GM23338 (cell line): Measurements from ENCODE around the gene SLC26A1. TPM values are rescaled to one million over a fixed set of nuclear protein-coding genes. Genes with fewer than 3 reads are reported as not detected.

Source experiments
- ATAC-seq: fragments of 200-7000 bp; cut with Tn5 transposase; 3 replicates; pipeline ENCODE4 v1.9.1; 2020
- DNase-seq: peaks from one replicate; pipeline ENCODE4 v3.0.0-alpha.2; 2015; ENCODE audit warnings: low spot score
- H2AFZ ChIP-seq: fragments of 200-600 bp; sonication (generic); 2 replicates; pipeline ENCODE4 v1.8.0; 2016; ENCODE audit warnings: antibody characterized with exemption, mild to moderate bottlenecking, moderate library complexity
- H3F3A ChIP-seq: fragments of 200-600 bp; sonication (generic); replicated peaks from 2 replicates; pipeline ENCODE4 v1.8.0; 2017; ENCODE audit warnings: antibody characterized with exemption, mixed run types, low read depth
- H3K27ac ChIP-seq: fragments of 200-600 bp; sonication (generic); 2 replicates; pipeline ENCODE4 v1.6.1; 2016; ENCODE audit warnings: low read depth
- H3K27me3 ChIP-seq: fragments of 200-600 bp; sonication (generic); 2 replicates; pipeline ENCODE4 v1.8.0; 2016; ENCODE audit warnings: mild to moderate bottlenecking, mixed run types, moderate library complexity; ENCODE audit not compliant: insufficient read depth
- H3K36me3 ChIP-seq: fragments of 200-600 bp; sonication (generic); 2 replicates; pipeline ENCODE4 v1.8.0; 2016; ENCODE audit warnings: mild to moderate bottlenecking; ENCODE audit not compliant: insufficient read depth
- H3K4me1 ChIP-seq: fragments of 200-600 bp; sonication (generic); 2 replicates; pipeline ENCODE4 v1.8.0; 2016; ENCODE audit warnings: mild to moderate bottlenecking, moderate library complexity; ENCODE audit not compliant: insufficient read depth
- H3K4me2 ChIP-seq: fragments of 200-600 bp; sonication (generic); 2 replicates; pipeline ENCODE4 v1.7.1; 2017; ENCODE audit warnings: mixed run types
- H3K4me3 ChIP-seq: fragments of 200-600 bp; sonication (generic); 2 replicates; pipeline ENCODE4 v1.6.1; 2016; ENCODE audit warnings: mixed run types
- H3K79me2 ChIP-seq: fragments of 200-600 bp; sonication (generic); replicated peaks from 2 replicates; pipeline ENCODE4 v1.8.0; 2017; ENCODE audit warnings: mild to moderate bottlenecking; ENCODE audit not compliant: insufficient read depth
- H3K9me2 ChIP-seq: fragments of 200-600 bp; sonication (generic); 2 replicates; pipeline ENCODE4 v1.8.0; 2017; ENCODE audit not compliant: insufficient read depth
- H4K20me1 ChIP-seq: fragments of 200-600 bp; sonication (generic); replicated peaks from 2 replicates; pipeline ENCODE4 v1.8.0; 2017; ENCODE audit warnings: mild to moderate bottlenecking; ENCODE audit not compliant: insufficient read depth
- H3K27ac Mint-ChIP-seq: 2 replicates; pipeline ENCODE4 v1.8.0; 2020; ENCODE audit warnings: inconsistent platforms, mild to moderate bottlenecking, moderate library complexity, mixed read lengths
- H3K27me3 Mint-ChIP-seq: 3 replicates; pipeline ENCODE4 v1.8.0; 2022; ENCODE audit warnings: low read depth, mild to moderate bottlenecking, moderate library complexity, mixed read lengths, inconsistent platforms; ENCODE audit not compliant: insufficient read depth, poor library complexity
- H3K36me3 Mint-ChIP-seq: 3 replicates; pipeline ENCODE4 v1.8.0; 2021; ENCODE audit warnings: low read depth, mild to moderate bottlenecking, inconsistent platforms, moderate library complexity, mixed read lengths
- H3K4me1 Mint-ChIP-seq: 3 replicates; pipeline ENCODE4 v1.8.0; 2020; ENCODE audit warnings: mild to moderate bottlenecking, inconsistent platforms, mixed read lengths
- H3K4me3 Mint-ChIP-seq: 3 replicates; pipeline ENCODE4 v1.8.0; 2021; ENCODE audit warnings: moderate library complexity, mild to moderate bottlenecking, inconsistent platforms, mixed read lengths
- H3K9me3 Mint-ChIP-seq: 3 replicates; pipeline ENCODE4 v1.8.0; 2020; ENCODE audit warnings: moderate library complexity, mild to moderate bottlenecking, inconsistent platforms, mixed read lengths
- CREB1 ChIP-seq: fragments of 250-450 bp; sonication (Bioruptor Pico); IDR thresholded peaks from 2 replicates; pipeline ENCODE4 v1.5.0; 2020; ENCODE audit warnings: low read depth, mild to moderate bottlenecking, moderate library complexity
- EZH2 ChIP-seq: fragments of 200-600 bp; sonication (generic); IDR thresholded peaks from one replicate; pipeline ENCODE4 v1.8.0; 2017; ENCODE audit warnings: antibody characterized with exemption, mild to moderate bottlenecking, low read depth; ENCODE audit not compliant: unreplicated experiment
- EZH2phosphoT487 ChIP-seq: fragments of 200-600 bp; sonication (generic); IDR thresholded peaks from one replicate; pipeline ENCODE4 v1.8.1; 2018; ENCODE audit warnings: antibody characterized with exemption; ENCODE audit not compliant: unreplicated experiment
- JUNB ChIP-seq: IDR thresholded peaks from one replicate; pipeline ENCODE4 v1.6.1; 2016; ENCODE audit warnings: antibody characterized with exemption; ENCODE audit not compliant: unreplicated experiment
- NANOG ChIP-seq: IDR thresholded peaks from 2 replicates; pipeline ENCODE4 v1.6.1; 2016; ENCODE audit warnings: antibody characterized with exemption, borderline replicate concordance
- POLR2AphosphoS5 ChIP-seq: IDR thresholded peaks from 2 replicates; pipeline ENCODE4 v1.6.1; 2016; ENCODE audit warnings: antibody characterized with exemption, low read depth
- STAT1 ChIP-seq: IDR thresholded peaks from one replicate; pipeline ENCODE4 v1.6.1; 2016; ENCODE audit warnings: antibody characterized with exemption; ENCODE audit not compliant: unreplicated experiment
- ZNF114 ChIP-seq: fragments of 250-450 bp; sonication (Bioruptor Pico); IDR thresholded peaks from 2 replicates; pipeline ENCODE4 v1.5.0; 2020; ENCODE audit warnings: mild to moderate bottlenecking, moderate library complexity
- ZNF331 ChIP-seq: fragments of 250-450 bp; sonication (Bioruptor Pico); IDR thresholded peaks from 2 replicates; pipeline ENCODE4 v1.5.0; 2020; ENCODE audit warnings: low read depth, mild to moderate bottlenecking, moderate library complexity
- polyA plus RNA-seq: library from polyadenylated mRNA; unstranded; fragments of >200 nt; fragmentation: Nextera tagmentation; extraction: Ambion mirVana; gene quantifications from 2 replicates; pipeline ENCODE4 v1.2.1, GENCODE V29; 2016
- total RNA-seq: library from RNA; depleted of rRNA; stranded (reverse); fragments of >200 nt; shearing (Covaris generic); gene quantifications from 2 replicates; pipeline ENCODE4 v1.2.3, GENCODE V29; 2014
- TF ChIP-seq, protein P1 (sequence below): fragments of 250-450 bp; sonication (Bioruptor Pico); IDR thresholded peaks from 2 replicates; pipeline ENCODE4 v1.5.0; 2020; ENCODE audit warnings: mild to moderate bottlenecking, moderate library complexity
- TF ChIP-seq, protein P2 (sequence below): IDR thresholded peaks from one replicate; pipeline ENCODE4 v1.6.1; 2018; ENCODE audit warnings: antibody characterized with exemption; ENCODE audit not compliant: unreplicated experiment
- TF ChIP-seq, protein P3 (sequence below), 2 experiments: fragments of 200-600 bp in 1 of 2; sonication (generic) in 1 of 2; conservative IDR thresholded peaks; 2 replicates each; pipeline versions ENCODE4 v1.5.1 to v1.6.1; 2016 to 2017; ENCODE audit warnings: antibody characterized with exemption in 2 of 2, low read depth in 2 of 2, mild to moderate bottlenecking in 2 of 2, moderate library complexity in 1 of 2
- TF ChIP-seq, protein P4 (sequence below): IDR thresholded peaks from 2 replicates; pipeline ENCODE4 v1.6.1; 2016; ENCODE audit warnings: antibody characterized with exemption

Gene SLC26A1
- total and polyA plus RNA-seq, 2 experiments from 2014 or later: 0.10 to 0.27 TPM

DNA sequence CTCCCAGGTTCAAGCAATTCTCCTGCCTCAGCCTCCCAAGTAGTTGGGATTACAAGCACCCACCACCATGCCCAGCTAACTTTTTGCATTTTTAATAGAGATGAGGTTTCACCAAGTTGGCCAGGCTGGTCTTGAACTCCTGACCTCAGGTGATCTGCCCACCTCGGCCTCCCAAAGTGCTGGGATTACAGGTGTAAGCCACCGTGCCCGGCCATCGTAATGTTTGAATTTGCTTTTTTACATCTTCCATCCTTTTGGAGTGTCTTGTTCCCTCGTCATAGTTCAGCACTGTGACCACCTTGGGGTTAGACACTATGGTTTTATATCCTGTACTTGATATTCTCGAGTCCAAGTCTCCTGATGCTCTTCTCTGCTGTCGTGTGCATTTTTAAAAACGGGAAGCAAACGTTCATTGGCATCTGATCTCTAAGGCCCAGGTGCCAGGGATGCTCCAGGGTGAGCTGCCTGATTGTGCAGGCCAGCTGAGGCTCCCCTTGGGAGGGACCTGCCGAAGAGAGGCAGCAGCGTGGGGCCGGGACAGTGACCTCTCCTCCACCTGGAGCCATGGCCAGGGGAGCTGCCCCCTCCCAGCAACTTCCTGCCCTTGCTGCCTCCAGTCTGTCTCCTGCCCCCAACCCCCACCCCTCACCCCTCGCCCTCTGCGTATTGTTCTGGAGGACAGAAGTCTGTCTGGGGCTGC, 36.5 kb downstream of the SLC26A1 start:
- Mint-ChIP-seq H3K27ac (no peak overlapping the region), H3K36me3 (no peaks in the 10 kb centered on the region; the same call in 2 of the 3 replicates), H3K9me3 (no peaks in the 10 kb centered on the region), H3K4me3 (no peak overlapping the region), H3K27me3 (peaks cover 4% of the 10 kb centered on the region), H3K4me1 (no peaks in the 10 kb centered on the region)
- H3K36me3 ChIP-seq: no peaks in the 10 kb centered on the region
- ATAC-seq (no peak), DNase-seq (no peak)
- H3K4me1 ChIP-seq: no peaks in the 10 kb centered on the region
- no peaks in the 10 kb centered on the region for H3K79me2 ChIP-seq
- no peaks in the 10 kb centered on the region for H3F3A ChIP-seq
- H2AFZ ChIP-seq: no peak overlapping the region
- no peak overlapping the region for H3K4me2 ChIP-seq
- no peak for TF ChIP-seq ZNF331 (CRISPR knock-in tag)
- TF ChIP-seq, protein P1, sequence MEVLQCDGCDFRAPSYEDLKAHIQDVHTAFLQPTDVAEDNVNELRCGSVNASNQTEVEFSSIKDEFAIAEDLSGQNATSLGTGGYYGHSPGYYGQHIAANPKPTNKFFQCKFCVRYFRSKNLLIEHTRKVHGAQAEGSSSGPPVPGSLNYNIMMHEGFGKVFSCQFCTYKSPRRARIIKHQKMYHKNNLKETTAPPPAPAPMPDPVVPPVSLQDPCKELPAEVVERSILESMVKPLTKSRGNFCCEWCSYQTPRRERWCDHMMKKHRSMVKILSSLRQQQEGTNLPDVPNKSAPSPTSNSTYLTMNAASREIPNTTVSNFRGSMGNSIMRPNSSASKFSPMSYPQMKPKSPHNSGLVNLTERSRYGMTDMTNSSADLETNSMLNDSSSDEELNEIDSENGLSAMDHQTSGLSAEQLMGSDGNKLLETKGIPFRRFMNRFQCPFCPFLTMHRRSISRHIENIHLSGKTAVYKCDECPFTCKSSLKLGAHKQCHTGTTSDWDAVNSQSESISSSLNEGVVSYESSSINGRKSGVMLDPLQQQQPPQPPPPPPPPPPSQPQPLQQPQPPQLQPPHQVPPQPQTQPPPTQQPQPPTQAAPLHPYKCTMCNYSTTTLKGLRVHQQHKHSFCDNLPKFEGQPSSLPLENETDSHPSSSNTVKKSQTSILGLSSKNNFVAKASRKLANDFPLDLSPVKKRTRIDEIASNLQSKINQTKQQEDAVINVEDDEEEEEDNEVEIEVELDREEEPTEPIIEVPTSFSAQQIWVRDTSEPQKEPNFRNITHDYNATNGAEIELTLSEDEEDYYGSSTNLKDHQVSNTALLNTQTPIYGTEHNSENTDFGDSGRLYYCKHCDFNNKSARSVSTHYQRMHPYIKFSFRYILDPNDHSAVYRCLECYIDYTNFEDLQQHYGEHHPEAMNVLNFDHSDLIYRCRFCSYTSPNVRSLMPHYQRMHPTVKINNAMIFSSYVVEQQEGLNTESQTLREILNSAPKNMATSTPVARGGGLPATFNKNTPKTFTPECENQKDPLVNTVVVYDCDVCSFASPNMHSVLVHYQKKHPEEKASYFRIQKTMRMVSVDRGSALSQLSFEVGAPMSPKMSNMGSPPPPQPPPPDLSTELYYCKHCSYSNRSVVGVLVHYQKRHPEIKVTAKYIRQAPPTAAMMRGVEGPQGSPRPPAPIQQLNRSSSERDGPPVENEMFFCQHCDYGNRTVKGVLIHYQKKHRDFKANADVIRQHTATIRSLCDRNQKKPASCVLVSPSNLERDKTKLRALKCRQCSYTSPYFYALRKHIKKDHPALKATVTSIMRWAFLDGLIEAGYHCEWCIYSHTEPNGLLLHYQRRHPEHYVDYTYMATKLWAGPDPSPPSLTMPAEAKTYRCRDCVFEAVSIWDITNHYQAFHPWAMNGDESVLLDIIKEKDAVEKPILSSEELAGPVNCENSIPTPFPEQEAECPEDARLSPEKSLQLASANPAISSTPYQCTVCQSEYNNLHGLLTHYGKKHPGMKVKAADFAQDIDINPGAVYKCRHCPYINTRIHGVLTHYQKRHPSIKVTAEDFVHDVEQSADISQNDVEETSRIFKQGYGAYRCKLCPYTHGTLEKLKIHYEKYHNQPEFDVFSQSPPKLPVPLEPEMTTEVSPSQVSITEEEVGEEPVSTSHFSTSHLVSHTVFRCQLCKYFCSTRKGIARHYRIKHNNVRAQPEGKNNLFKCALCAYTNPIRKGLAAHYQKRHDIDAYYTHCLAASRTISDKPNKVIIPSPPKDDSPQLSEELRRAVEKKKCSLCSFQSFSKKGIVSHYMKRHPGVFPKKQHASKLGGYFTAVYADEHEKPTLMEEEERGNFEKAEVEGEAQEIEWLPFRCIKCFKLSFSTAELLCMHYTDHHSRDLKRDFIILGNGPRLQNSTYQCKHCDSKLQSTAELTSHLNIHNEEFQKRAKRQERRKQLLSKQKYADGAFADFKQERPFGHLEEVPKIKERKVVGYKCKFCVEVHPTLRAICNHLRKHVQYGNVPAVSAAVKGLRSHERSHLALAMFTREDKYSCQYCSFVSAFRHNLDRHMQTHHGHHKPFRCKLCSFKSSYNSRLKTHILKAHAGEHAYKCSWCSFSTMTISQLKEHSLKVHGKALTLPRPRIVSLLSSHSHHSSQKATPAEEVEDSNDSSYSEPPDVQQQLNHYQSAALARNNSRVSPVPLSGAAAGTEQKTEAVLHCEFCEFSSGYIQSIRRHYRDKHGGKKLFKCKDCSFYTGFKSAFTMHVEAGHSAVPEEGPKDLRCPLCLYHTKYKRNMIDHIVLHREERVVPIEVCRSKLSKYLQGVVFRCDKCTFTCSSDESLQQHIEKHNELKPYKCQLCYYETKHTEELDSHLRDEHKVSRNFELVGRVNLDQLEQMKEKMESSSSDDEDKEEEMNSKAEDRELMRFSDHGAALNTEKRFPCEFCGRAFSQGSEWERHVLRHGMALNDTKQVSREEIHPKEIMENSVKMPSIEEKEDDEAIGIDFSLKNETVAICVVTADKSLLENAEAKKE: no peak
- TF ChIP-seq POLR2AphosphoS5: no peak
- no peak for TF ChIP-seq ZNF114 (CRISPR knock-in tag)
- TF ChIP-seq, protein P2, sequence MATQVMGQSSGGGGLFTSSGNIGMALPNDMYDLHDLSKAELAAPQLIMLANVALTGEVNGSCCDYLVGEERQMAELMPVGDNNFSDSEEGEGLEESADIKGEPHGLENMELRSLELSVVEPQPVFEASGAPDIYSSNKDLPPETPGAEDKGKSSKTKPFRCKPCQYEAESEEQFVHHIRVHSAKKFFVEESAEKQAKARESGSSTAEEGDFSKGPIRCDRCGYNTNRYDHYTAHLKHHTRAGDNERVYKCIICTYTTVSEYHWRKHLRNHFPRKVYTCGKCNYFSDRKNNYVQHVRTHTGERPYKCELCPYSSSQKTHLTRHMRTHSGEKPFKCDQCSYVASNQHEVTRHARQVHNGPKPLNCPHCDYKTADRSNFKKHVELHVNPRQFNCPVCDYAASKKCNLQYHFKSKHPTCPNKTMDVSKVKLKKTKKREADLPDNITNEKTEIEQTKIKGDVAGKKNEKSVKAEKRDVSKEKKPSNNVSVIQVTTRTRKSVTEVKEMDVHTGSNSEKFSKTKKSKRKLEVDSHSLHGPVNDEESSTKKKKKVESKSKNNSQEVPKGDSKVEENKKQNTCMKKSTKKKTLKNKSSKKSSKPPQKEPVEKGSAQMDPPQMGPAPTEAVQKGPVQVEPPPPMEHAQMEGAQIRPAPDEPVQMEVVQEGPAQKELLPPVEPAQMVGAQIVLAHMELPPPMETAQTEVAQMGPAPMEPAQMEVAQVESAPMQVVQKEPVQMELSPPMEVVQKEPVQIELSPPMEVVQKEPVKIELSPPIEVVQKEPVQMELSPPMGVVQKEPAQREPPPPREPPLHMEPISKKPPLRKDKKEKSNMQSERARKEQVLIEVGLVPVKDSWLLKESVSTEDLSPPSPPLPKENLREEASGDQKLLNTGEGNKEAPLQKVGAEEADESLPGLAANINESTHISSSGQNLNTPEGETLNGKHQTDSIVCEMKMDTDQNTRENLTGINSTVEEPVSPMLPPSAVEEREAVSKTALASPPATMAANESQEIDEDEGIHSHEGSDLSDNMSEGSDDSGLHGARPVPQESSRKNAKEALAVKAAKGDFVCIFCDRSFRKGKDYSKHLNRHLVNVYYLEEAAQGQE: no peak
- no peak for TF ChIP-seq STAT1
- no peak for TF ChIP-seq EZH2phosphoT487
- TF ChIP-seq CREB1 (CRISPR knock-in tag): no peak
- no peak for TF ChIP-seq NANOG
- TF ChIP-seq, protein P3, sequence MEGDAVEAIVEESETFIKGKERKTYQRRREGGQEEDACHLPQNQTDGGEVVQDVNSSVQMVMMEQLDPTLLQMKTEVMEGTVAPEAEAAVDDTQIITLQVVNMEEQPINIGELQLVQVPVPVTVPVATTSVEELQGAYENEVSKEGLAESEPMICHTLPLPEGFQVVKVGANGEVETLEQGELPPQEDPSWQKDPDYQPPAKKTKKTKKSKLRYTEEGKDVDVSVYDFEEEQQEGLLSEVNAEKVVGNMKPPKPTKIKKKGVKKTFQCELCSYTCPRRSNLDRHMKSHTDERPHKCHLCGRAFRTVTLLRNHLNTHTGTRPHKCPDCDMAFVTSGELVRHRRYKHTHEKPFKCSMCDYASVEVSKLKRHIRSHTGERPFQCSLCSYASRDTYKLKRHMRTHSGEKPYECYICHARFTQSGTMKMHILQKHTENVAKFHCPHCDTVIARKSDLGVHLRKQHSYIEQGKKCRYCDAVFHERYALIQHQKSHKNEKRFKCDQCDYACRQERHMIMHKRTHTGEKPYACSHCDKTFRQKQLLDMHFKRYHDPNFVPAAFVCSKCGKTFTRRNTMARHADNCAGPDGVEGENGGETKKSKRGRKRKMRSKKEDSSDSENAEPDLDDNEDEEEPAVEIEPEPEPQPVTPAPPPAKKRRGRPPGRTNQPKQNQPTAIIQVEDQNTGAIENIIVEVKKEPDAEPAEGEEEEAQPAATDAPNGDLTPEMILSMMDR (conservative IDR thresholded peaks at IDR 0.05; ENCODE audit: low read depth in 2 of 2): no peak
- TF ChIP-seq EZH2: no peak
- TF ChIP-seq, protein P4, sequence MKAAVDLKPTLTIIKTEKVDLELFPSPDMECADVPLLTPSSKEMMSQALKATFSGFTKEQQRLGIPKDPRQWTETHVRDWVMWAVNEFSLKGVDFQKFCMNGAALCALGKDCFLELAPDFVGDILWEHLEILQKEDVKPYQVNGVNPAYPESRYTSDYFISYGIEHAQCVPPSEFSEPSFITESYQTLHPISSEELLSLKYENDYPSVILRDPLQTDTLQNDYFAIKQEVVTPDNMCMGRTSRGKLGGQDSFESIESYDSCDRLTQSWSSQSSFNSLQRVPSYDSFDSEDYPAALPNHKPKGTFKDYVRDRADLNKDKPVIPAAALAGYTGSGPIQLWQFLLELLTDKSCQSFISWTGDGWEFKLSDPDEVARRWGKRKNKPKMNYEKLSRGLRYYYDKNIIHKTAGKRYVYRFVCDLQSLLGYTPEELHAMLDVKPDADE: no peak
- TF ChIP-seq JUNB: no peak
- no peaks in the 10 kb centered on the region for H3K9me2 ChIP-seq
- H3K27me3 ChIP-seq: no peaks in the 10 kb centered on the region
- no peak overlapping the region for H3K27ac ChIP-seq
- no peak overlapping the region for H3K4me3 ChIP-seq
- no peaks in the 10 kb centered on the region; the same call in 1 of the 2 replicates for H4K20me1 ChIP-seq
